Endothelial cell of umbilical vein (primary cell): ENCODE results near the gene VCX3A. TPM values are rescaled to one million over a fixed set of nuclear protein-coding genes. Genes with fewer than 3 reads are reported as not detected.

Experiments
- BruUV-seq: library from RNA; stranded (reverse); fragments of 400-500 nt; replicated peaks from 2 replicates; lab custom pipeline; 2021; lab: Mats Ljungman, UMichigan
- CTCF ChIA-PET: fragments of 300-600, 350-600 bp; sonication (Branson Sonifier 250); formaldehyde crosslinking; loops from one replicate; lab custom pipeline; 2021; ENCODE audit warnings: antibody characterized with exemption, inconsistent platforms; lab: Charles Lee
- POLR2A ChIA-PET: fragments of 300-600, 350-600 bp; sonication (Branson Sonifier 250); formaldehyde crosslinking; loops from one replicate; lab custom pipeline; 2021; ENCODE audit warnings: antibody characterized with exemption, inconsistent platforms; lab: Charles Lee
- DNase-seq: peaks from one replicate; pipeline ENCODE4 v3.0.0-alpha.2; 2011; ENCODE audit warnings: low read depth, low spot score
- FAIRE-seq: peaks from 2 replicates; lab custom pipeline; 2011; peaks lifted over from hg19 to GRCh38; lab: Jason Lieb, UNC
- H2AFZ ChIP-seq: 2 replicates; pipeline ENCODE4 v1.6.0; 2012; ENCODE audit warnings: low read depth, low read length, control low read depth, inconsistent platforms
- H3K27ac ChIP-seq: 2 replicates; pipeline ENCODE4 v1.5.1; 2011; ENCODE audit warnings: low read depth, mild to moderate bottlenecking, control low read depth, low read length, moderate library complexity; ENCODE audit not compliant: insufficient read depth
- H3K27me3 ChIP-seq, 2 experiments: 2 replicates each; pipeline versions ENCODE4 v1.6.0 to v1.6.1; 2011; ENCODE audit warnings: low read length in 2 of 2, mixed read lengths in 1 of 2; ENCODE audit not compliant: control insufficient read depth in 2 of 2, insufficient read depth in 2 of 2
- H3K36me3 ChIP-seq, 2 experiments: 2 replicates in 1 of 2; 3 replicates in 1 of 2; pipeline ENCODE4 v1.5.1; 2011; ENCODE audit warnings: low read length in 2 of 2, mild to moderate bottlenecking in 1 of 2, moderate library complexity in 1 of 2; ENCODE audit not compliant: control insufficient read depth in 2 of 2, insufficient read depth in 2 of 2; ENCODE audit errors: extremely low read depth in 1 of 2
- H3K4me1 ChIP-seq: 3 replicates; pipeline ENCODE4 v1.5.1; 2011; ENCODE audit warnings: mild to moderate bottlenecking, low read length; ENCODE audit not compliant: control insufficient read depth, insufficient read depth; ENCODE audit errors: extremely low read depth
- H3K4me2 ChIP-seq: 2 replicates; pipeline ENCODE4 v1.6.1; 2011; ENCODE audit warnings: low read length, control low read depth, mixed read lengths; ENCODE audit not compliant: insufficient read depth
- H3K4me3 ChIP-seq, 3 experiments: fragments of 200-600 bp in 1 of 3; sonication (generic), shearing (Covaris generic) in 1 of 3; replicated peaks in 1 of 3; 2 replicates each; pipeline ENCODE4 v1.5.1; 2011 to 2016; ENCODE audit warnings: control low read depth in 3 of 3, low read length in 3 of 3, mild to moderate bottlenecking in 2 of 3, inconsistent platforms in 1 of 3, low read depth in 1 of 3, moderate library complexity in 1 of 3; ENCODE audit not compliant: insufficient read depth in 1 of 3
- H3K79me2 ChIP-seq: 2 replicates; pipeline ENCODE4 v1.6.0; 2012; ENCODE audit warnings: low read length, inconsistent platforms; ENCODE audit not compliant: control insufficient read depth, insufficient read depth
- H3K9ac ChIP-seq: replicated peaks from 2 replicates; pipeline ENCODE3; 2011; ENCODE audit warnings: low read length, control low read depth; ENCODE audit not compliant: insufficient read depth; ENCODE audit errors: extremely low read depth
- H3K9me1 ChIP-seq: replicated peaks from 3 replicates; pipeline ENCODE4 v1.6.0; 2011; ENCODE audit warnings: mild to moderate bottlenecking, low read length; ENCODE audit not compliant: control insufficient read depth, insufficient read depth; ENCODE audit errors: extremely low read depth
- H3K9me3 ChIP-seq: replicated peaks from 2 replicates; pipeline ENCODE4 v1.5.1; 2012; ENCODE audit warnings: low read length, inconsistent platforms; ENCODE audit not compliant: control insufficient read depth, insufficient read depth
- H4K20me1 ChIP-seq: replicated peaks from 2 replicates; pipeline ENCODE3; 2011; ENCODE audit warnings: mild to moderate bottlenecking, low read length; ENCODE audit not compliant: control insufficient read depth, insufficient read depth; ENCODE audit errors: extremely low read depth
- EZH2 ChIP-seq: IDR thresholded peaks from 2 replicates; pipeline ENCODE4 v1.6.1; 2012; ENCODE audit warnings: borderline replicate concordance, low read depth, mild to moderate bottlenecking, moderate library complexity, low read length, inconsistent platforms; ENCODE audit not compliant: severe bottlenecking
- FOS ChIP-seq: IDR thresholded peaks from 2 replicates; pipeline ENCODE4 v1.6.1; 2011; ENCODE audit warnings: mild to moderate bottlenecking, low read length, moderate library complexity, borderline replicate concordance; ENCODE audit not compliant: insufficient read depth
- GATA2 ChIP-seq: IDR thresholded peaks from 2 replicates; pipeline ENCODE4 v1.7.0; 2011; ENCODE audit warnings: low read depth, mild to moderate bottlenecking, moderate library complexity, mixed read lengths, low read length; ENCODE audit not compliant: insufficient read length, insufficient read depth
- JUN ChIP-seq: IDR thresholded peaks from 2 replicates; pipeline ENCODE4 v1.6.1; 2011; ENCODE audit warnings: borderline replicate concordance, low read depth; ENCODE audit not compliant: insufficient read length, insufficient read depth
- MYC ChIP-seq: IDR thresholded peaks from one replicate; pipeline ENCODE4 v1.6.1; 2011; ENCODE audit warnings: mild to moderate bottlenecking, low read depth, low read length
- POLR2A ChIP-seq: IDR thresholded peaks from 2 replicates; pipeline ENCODE4 v1.6.1; 2012; ENCODE audit warnings: low read depth, mild to moderate bottlenecking, control low read depth, low read length
- POLR2AphosphoS5 ChIP-seq: IDR thresholded peaks from 2 replicates; pipeline ENCODE4 v1.6.1; 2012; ENCODE audit warnings: low read depth, mild to moderate bottlenecking, control low read depth, low read length, moderate library complexity; ENCODE audit not compliant: insufficient read depth
- dilution Hi-C: fragments of 300-500 bp; cut with MboI; formaldehyde crosslinking; loops from one replicate; pipeline ENCODE4 v1.15.0; 2019; ENCODE audit warnings: low sequenced_read_pairs; ENCODE audit not compliant: extremely low pct_ligation_motif_present
- intact Hi-C: fragments of 100-400 bp; cut with micrococcal nuclease; formaldehyde crosslinking; loops from one replicate; pipeline ENCODE4 v1.10.0; 2022
- polyA plus RNA-seq, 4 experiments: library from polyadenylated mRNA; depleted of rRNA in 3 of 4; stranded (reverse) in 3 of 4; unstranded in 1 of 4; fragments of >200 nt; gene quantifications; 2 replicates each; pipeline versions ENCODE4 v1.2.1 to v1.2.3, GENCODE V29; 2011 to 2012; ENCODE audit warnings: missing spikeins in 1 of 4
- total RNA-seq: library from RNA; stranded (reverse); gene quantifications from 2 replicates; pipeline ENCODE4 v1.2.3, GENCODE V29; 2021
- TF ChIP-seq, protein P1 (sequence below): IDR thresholded peaks from 2 replicates; pipeline ENCODE4 v1.6.1; 2011; ENCODE audit not compliant: insufficient read depth, insufficient read length
- TF ChIP-seq, protein P2 (sequence below), 2 donors: IDR thresholded peaks; 1 replicate in 1 of 2; 2 replicates in 1 of 2; pipeline ENCODE4 v1.5.1; 2011; ENCODE audit warnings: low read length in 2 of 2, mild to moderate bottlenecking in 2 of 2, moderate library complexity in 2 of 2, control low read depth in 1 of 2, inconsistent platforms in 1 of 2, low read depth in 1 of 2; ENCODE audit not compliant: insufficient read depth in 1 of 2; ENCODE audit errors: extremely low read depth in 1 of 2

The VCX3A gene
- total and polyA plus RNA-seq, 2 donors (not counting 3 experiments of a cell fraction or from before 2014, with no cell fraction given): not detected

DNA sequence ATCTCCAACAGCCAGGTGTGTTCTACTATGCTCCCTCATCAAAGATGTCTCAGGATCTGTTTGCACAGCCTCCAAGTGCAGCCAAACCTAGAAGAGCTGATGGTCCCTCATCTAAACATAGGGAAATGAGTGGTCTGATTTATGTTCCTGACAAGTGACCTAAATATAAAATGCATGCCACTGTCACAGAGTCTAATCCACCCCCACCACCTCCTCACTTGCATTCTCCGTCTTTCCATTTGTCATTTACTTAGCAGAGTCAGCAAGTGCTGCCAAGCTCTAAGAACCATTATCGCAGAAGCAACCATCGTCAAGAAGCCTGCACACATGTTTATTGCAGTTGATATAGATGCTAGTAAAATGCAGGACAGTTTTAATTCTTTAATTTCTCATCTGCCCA is 33.1 kb upstream of the VCX3A start:
- Histone ChIP-seq H2AFZ (no peak overlapping the region), H3K9me3 (no peaks in the 10 kb centered on the region), H3K9me1 (no peaks in the 10 kb centered on the region), H3K36me3 (no peaks in the 10 kb centered on the region), H3K9ac (no peak overlapping the region), H3K79me2 (no peaks in the 10 kb centered on the region), H3K4me3 (no peak overlapping the region), H3K4me2 (no peak overlapping the region), H4K20me1 (no peaks in the 10 kb centered on the region), H3K4me1 (no peaks in the 10 kb centered on the region), H3K27me3 (no peaks in the 10 kb centered on the region), H3K27ac (no peak overlapping the region)
- dilution Hi-C loops: no loop called here
- ChIA-PET POLR2A (no interaction called here), CTCF (no interaction called here)
- intact Hi-C loops: no loop called here
- TF ChIP-seq POLR2AphosphoS5 (no peak), JUN (no peak), FOS (no peak), EZH2 (no peak), GATA2 (no peak), POLR2A (no peak), MYC (no peak)
- TF ChIP-seq, protein P1, sequence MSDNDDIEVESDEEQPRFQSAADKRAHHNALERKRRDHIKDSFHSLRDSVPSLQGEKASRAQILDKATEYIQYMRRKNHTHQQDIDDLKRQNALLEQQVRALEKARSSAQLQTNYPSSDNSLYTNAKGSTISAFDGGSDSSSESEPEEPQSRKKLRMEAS: no peak
- TF ChIP-seq, protein P2, sequence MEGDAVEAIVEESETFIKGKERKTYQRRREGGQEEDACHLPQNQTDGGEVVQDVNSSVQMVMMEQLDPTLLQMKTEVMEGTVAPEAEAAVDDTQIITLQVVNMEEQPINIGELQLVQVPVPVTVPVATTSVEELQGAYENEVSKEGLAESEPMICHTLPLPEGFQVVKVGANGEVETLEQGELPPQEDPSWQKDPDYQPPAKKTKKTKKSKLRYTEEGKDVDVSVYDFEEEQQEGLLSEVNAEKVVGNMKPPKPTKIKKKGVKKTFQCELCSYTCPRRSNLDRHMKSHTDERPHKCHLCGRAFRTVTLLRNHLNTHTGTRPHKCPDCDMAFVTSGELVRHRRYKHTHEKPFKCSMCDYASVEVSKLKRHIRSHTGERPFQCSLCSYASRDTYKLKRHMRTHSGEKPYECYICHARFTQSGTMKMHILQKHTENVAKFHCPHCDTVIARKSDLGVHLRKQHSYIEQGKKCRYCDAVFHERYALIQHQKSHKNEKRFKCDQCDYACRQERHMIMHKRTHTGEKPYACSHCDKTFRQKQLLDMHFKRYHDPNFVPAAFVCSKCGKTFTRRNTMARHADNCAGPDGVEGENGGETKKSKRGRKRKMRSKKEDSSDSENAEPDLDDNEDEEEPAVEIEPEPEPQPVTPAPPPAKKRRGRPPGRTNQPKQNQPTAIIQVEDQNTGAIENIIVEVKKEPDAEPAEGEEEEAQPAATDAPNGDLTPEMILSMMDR (IDR thresholded peaks at IDR 0.05; ENCODE audit: extremely low read depth in 1 of 2, insufficient read depth in 1 of 2, low read depth in 1 of 2, low read length in 2 of 2): no peak
- BruUV-seq: no TSS peak
- DNase-seq (no peak), FAIRE-seq (no peak)
